NAMALWA (cell line): Measurements from ENCODE around the gene USH2A.

Source experiments
- DNase-seq: peaks from one replicate; pipeline ENCODE4 v3.0.0-alpha.2; 2015; ENCODE audit warnings: low spot score

Gene USH2A

DNA sequence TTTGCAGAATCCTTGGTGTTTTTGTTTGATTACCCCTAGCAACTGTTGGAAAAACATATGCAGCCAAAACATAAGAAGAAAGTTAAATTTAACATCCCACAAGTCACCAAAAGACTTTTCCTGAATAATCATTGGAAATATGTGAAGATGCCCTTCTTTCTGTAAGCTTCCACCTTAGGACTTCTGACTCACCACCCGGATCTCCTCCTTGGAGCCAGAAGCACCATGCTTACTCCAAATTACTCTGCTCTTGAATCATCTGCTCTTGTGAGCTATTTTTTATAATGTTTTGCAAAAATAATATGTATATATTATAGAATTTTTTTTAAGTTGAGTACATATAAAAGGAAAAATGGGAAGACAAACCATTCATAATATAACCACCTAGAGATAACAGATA lies 464.4 kb downstream of the USH2A start:
- no peak for DNase-seq

DNA sequence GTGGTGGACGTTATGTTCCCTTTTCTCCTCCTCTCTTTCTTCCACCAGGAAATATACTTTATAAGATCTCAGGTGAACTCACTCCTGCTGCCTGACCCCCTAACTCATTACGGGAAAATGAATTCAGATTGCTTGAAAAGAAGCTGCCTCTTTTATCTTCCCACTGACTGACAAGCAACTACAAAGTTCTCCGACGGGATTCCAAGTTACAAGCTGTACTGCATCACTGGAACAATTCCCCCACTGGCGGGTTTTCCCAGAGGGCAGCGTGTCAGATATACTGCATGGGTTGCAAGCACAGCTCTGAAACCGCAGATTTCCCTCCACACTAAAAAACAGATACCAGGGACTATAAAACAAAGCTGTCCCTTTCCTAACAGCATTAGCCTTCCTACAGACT lies 465.6 kb downstream of the USH2A start:
- no peak for DNase-seq

GRCh38 chr1:215932558-215932957 lies 490.7 kb downstream of the USH2A start:
- no peak for DNase-seq

- DNase-seq = no peak
Observed at GRCh38 chr1:215926670-215927069, 496.6 kb downstream of the USH2A start.

- no peak for DNase-seq
Observed at GRCh38 chr1:215923129-215923824, 500.0 kb downstream of the USH2A start.

DNA sequence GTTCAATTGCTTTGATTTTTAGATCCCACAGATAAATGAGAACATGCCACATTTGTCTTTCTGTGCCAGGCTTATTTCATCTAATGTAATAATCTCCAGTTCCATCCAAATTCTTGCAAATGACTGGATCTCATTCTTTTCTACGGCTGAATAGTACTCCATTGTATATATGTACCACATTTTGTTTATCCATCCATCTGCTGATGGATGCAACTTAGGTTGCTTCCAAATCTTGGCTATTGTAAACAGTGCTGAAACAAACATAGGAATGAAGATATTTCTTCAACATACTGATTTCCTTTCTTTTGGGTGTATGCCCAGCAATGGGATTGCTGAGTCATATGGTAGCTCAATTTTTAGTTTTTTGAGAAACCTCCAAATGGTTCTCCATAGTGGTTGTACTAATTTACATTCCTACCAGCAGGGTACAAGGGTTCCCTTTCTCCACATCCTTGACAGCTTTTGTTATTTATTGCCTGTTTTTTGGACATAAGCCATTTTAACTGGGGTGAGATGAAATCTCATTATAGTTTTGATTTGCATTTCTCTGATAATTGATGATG lies 511.8 kb downstream of the USH2A start:
- DNase-seq = no peak

DNA sequence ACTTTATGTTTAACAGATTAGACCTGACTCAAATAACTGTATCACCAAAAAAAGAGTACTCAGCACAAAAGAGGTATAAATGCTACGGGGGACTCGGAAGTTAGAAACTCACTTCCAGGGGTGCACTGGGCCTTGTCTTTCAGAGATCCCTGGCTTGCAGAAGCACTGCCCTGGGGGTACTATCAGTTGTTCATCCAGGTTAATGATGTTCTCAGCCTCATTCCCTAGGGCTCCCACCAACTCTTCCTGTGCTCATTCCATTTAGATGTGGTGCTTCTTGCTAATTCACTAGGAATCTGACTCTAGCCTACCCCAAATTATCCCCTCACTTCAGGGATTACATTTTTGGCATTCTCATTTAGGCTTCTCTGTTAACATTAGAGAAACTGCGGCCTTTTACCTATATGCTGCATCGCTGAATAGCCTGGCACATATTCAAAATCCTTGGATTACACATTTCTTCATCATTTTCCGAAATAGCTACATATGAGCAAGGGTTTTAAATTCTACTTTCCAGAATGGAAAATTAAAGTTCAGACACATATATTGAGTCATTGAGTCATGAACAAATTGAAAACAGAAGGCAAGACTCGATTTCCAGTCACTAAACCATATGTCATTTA lies 517.6 kb downstream of the USH2A start:
- no peak for DNase-seq

DNA sequence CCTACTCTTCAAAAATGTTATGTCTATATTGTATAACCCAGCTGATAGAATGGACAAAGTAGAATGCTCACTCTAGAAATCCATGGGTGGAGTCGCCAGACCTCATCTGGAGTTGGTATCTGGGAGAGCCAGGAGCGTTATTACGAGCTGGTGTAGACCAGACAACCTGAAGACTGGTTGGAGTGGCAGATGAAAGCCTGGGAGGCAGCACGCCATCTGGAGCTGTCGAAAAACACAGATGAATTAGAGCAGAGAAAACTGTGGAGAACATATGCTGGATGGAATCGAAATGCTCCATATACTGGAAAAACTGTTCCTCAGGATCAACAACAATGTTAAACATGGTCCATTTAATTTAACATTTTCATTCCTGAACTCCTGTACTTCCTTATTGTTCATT lies 522.6 kb downstream of the USH2A start:
- DNase-seq = no peak

- no peak for DNase-seq
Observed at GRCh38 chr1:215899901-215900300, 523.3 kb downstream of the USH2A start.

DNA sequence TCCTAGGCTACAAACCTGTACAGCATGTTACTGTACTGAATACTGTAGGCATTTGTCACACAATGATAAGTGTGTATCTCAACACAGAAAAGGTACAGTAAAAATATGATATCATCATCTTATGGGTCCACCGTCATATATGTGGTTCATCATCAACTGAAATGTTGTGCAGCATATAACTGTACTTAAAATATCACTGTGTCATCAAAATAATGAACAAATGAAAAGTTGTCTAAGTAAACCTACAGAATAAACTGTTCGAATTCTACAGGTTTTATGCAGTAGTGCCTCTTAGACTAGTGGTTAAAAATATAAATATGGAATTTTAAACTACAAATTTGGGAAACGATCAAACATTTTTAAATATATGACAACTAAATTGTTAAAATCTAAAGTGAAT lies 527.4 kb downstream of the USH2A start:
- no peak for DNase-seq

DNA sequence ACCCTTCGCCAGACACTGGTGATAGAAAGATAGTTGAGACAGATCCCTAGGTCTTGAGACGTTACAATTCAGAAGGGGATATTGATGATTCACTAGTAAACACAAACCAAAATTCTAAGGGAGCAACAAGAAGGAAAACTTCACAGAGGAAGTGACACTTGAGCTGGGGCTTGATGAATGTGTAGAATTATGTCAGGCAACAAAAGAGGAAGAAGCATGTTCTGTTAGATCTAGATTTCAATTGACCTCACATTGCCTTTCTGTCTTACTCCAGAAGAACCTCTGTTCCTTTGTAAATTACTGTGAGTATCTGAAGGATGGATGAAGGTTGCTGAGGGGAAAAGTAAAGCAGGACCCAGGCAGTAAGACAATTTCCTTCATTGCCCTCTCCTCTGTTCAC lies 528.0 kb downstream of the USH2A start:
- DNase-seq = no peak

- DNase-seq = no peak
Observed at GRCh38 chr1:215894617-215895016, 528.6 kb downstream of the USH2A start.

- no peak for DNase-seq
Observed at GRCh38 chr1:215891266-215892057, 531.8 kb downstream of the USH2A start.

DNA sequence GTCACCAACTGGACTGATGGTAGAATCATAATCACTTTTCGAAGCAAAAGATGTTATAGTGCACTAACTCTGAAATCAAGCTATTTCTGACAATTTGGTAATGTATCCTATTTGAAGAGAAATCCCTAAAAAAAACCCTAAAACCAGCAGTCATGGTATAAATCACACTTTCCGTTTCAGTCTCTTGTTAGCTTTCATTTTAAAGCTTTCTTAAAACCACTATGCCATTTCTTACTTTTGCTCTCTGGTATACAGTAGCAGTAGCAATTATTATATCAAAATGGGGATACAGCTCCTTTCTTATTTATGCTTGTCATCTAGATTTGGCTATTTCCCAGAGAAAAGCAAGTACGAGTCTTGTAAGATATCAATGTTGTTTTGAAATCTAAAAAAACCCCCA lies 532.8 kb downstream of the USH2A start:
- DNase-seq = no peak

- no peak for DNase-seq
Observed at GRCh38 chr1:215889871-215890270, 533.4 kb downstream of the USH2A start.

DNA sequence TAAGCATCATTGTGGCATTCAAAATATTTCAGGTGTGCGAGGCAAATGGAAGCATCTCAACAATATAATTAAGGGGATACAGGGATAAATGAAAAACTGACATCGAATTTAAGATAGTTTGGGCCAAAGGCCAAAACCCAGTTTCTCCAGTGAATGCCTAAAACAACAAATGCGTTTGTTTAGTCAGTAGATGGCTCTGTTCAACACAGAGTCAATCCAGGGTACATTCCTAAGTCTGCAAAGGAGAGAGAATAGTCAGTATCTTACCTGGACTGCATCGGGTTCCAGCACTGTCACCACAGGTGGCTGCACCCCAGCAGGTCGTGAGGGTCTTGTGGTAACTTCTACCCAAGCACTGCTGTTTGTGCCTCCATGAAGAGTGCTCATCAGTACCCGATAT lies 535.1 kb downstream of the USH2A start:
- no peak for DNase-seq

DNA sequence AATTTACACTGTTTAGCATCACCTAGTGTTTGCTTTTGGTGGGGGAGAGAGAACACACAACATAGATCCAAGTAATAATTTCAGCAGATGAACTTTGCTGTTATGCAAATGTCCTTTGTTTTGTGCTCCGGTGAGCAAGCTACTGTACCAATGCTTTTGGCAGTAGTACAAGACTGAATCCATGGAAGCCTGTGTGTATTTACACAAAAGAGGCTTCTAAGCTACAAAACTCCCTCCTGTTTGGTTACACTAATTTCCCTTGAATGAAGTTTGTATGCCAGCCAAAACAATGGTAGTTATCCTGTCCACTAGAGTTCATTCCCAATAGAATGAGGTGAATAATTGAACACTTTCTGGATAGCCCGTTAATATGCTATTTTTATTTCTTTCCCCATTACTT lies 535.6 kb downstream of the USH2A start:
- DNase-seq = no peak

DNA sequence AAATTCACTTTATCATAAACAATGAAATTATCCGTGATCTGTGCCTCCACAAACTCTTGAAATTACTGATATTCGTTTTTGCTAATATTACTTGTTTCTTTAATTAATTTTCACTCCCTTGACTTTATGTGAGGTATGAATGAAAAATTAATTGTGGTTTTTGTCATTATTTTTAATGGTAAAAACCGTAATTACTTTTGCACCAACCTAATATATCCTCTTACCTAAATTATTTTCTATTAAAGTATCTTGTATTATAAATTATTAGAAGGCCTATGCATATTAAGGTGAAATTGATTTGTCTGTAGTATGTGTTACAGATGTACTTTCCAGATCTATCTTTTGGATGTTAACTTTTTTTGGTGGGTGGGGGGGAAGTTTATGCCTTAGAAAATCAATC lies 540.2 kb downstream of the USH2A start:
- no peak for DNase-seq

- DNase-seq = no peak
Observed at GRCh38 chr1:215878843-215879242, 544.4 kb downstream of the USH2A start.

DNA sequence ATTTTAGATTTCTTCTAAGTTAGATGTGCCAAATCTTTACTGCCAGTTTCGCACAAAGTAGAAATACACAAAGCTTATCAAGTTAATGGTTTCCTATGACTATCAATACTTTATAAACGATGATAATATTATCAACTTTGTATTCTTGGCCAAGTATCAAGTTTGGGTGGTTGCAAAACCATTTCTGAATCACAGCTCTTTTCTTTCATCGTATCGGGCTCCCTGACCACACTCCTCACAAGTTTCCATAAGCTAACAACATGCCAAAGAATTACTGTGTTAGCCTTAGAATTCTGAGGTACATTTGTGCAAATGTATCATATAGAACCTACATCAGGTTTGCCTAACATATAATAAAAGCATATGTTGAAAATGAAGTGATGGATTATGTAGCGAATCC lies 545.1 kb downstream of the USH2A start:
- no peak for DNase-seq

DNA sequence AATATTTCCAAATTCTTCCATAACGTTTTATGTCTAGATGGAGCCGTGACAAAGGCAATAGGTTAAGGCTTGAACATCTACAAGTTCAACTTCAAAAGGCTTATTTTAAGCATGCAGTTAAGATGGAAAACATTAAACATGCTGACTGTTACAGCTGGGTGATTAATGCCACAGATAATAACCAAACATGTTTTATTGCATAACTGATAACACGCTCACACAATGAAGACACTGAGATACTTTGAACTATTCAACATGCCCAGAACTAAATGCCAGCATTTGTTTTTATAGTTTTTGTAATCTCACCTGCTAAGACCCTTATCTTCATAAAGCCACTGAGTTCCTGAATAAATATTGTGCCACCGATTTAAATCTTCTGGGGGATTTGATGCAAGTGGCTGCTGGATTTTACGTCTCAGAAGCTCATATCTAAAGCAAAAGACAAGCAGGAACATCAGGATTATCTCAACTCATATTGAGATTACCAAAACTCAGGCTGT lies 545.7 kb downstream of the USH2A start:
- no peak for DNase-seq

GRCh38 chr1:215875712-215876111 lies 547.5 kb downstream of the USH2A start:
- no peak for DNase-seq

- DNase-seq = no peak
Observed at GRCh38 chr1:215875236-215875635, 548.0 kb downstream of the USH2A start.
